ENCODE results near the gene EXOC4.

DNA sequence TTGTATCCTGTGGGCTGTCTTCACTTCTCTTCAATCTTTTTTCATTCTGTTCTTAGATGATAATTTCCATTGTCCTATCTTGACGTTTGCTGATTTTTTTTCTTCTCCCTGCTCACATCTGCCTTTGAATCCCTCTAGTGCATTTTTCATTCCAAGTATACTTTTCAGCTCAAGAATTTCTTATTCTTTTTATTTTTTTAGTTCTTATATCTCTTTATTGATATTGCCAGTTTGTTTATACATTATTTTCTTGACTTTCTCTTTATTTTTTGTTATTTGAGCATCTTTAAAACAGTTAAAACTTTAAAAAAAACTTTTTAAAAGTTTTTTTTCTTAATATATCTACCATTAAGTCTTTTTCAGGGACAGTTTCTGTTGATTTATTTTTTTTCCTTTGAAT, 100.9 kb downstream of the EXOC4 start:
- TF ChIP-seq, protein P1, sequence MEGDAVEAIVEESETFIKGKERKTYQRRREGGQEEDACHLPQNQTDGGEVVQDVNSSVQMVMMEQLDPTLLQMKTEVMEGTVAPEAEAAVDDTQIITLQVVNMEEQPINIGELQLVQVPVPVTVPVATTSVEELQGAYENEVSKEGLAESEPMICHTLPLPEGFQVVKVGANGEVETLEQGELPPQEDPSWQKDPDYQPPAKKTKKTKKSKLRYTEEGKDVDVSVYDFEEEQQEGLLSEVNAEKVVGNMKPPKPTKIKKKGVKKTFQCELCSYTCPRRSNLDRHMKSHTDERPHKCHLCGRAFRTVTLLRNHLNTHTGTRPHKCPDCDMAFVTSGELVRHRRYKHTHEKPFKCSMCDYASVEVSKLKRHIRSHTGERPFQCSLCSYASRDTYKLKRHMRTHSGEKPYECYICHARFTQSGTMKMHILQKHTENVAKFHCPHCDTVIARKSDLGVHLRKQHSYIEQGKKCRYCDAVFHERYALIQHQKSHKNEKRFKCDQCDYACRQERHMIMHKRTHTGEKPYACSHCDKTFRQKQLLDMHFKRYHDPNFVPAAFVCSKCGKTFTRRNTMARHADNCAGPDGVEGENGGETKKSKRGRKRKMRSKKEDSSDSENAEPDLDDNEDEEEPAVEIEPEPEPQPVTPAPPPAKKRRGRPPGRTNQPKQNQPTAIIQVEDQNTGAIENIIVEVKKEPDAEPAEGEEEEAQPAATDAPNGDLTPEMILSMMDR (conservative IDR thresholded peaks at IDR 0.05), result no peak
- no peak for TF ChIP-seq ZFX (IDR thresholded peaks at IDR 0.05)
